Stimulated activated CD8-positive, alpha-beta memory T cell treated with anti-CD3 and anti-CD28 coated beads, Interleukin-7, amount 100 ng/mL, for 4 hours (primary cell): ENCODE results near the gene DCDC2.
"Not testable (repeated sequence)": the region's sequence is repeated elsewhere in the genome, so short reads cannot be mapped to it uniquely, and the experiment has no call there.

Source experiments
- DNase-seq, 2 donors: peaks; one replicate each; pipeline ENCODE4 v3.0.0-alpha.2; 2020; ENCODE audit warnings: low read depth in 2 of 2

DCDC2 gene

DNA sequence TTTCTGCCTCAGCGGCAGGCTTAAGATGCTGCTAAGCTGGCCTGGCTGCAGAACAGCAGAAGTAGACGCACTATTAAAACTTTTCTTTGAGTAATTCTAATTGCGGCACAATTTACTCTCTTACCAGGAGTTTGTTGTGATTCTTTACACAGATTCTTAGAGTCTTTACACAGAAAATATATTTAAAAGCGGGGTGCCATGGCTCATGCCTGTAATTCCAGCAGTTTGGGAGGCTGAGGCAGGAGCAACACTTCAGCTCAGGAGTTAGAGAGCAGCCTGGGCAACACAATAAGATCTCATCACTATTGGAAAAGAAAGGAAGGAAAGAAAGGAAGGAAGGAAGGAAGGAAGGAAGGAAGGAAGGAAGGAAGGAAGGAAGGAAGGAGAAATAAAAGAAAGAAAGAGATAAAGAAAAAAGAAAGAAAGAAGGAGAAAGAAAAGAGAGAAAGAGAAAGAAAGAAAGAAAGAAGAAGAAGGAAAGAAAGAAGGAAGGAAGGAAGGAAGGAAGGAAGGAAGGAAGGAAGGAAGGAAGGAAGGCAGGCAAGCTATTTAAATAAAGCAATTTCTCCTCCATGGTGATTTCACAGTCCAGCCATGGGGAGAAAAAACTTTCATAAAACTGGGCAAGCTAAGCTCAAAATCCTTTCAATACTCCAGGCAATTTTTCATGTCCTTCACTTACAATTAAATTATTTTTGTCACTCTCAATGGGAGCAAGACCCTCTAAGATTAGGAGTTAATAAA, 23.8 kb upstream of the DCDC2 start:
- no peak for DNase-seq

DNA sequence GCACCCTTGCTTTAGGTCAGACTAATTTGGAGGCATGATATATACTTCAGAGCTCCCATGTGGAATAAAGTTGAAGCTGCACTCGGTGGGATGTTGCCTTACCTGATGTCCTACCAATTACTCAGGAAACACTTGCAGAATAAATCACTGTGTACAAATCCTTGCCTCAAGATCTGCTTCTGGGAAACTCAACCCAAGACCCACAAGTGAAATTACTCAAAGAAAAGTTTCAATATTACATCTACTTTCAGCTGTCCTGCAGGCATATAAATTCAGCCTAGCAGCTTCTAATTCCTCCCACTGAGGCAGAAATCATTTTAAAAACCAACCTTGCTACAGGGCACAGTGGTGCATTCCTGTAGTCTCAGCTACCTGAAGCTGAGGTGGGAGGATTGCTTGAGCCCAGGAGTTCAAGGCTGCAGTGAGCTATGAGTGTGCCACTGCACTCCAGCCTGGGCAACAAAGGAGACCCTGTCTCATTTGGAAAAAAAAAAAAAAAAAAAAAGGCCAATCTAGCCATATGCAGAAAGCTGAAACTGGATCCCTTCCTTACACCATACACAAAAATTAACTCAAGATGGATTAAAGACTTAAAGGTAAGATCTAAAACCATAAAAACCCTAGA, 20.7 kb upstream of the DCDC2 start:
- no peak for DNase-seq

DNA sequence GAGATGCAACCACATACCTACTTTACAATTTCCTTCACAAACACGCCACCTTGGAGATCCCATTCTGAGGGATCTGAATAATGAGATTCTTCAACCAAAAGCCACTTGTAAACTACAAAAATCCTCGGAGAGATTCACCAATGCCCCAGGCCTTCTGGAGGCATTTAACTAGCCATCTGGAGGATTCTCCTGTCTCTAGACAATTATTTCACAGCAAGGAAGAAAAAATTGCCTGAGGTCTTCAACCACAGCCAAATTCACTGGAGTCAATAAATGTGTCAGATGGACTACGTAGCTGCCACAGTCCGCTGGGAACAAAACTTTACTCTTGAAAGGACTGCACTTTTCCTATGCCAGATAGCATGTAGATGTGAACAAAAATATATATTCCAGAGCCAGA, 19.0 kb upstream of the DCDC2 start:
- no peak for DNase-seq

DNA sequence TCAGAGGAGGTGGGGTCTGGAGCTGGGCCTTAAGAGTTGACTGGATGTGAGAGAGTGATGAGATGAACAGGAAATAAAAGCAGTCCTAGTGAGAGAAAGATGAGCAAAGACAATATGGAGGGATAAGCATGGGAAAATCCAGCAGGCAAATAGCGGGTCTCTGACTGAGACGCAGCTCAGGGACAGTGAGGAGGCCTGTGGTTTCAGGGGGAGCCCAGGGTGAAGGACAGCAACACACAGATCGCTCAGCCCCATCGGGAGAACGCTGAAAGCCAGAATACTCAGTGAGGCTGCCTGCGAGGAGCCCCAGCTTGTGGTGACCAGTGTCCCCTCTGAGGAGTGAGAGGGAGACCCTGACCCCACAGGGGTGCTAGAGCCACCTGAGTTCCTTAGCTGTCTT, 16.8 kb upstream of the DCDC2 start:
- DNase-seq = no peak

DNA sequence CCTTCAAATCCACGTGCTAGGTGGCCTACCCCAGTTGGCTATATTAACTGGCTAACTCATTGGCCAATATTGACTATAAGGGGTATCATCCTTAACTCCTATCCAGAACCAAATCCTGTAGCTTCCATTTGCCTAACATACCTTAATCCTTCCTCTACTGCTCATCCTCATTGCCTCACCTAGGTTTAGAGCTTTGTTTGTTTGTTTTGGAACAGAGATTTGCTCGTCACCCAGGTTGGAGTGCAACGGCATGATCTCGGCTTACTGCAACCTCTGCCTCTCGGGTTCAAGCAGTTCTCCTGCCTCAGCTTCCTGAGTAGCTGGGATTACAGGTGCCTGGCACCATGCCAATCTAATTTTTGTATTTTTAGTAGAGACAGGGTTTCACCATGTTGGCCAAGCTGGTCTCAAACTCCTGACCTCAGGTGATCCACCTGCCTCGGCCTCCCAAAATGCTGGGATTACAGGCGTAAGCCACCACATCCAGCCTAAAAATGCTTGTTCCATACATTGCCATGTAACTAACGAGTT, 7.3 kb upstream of the DCDC2 start:
- DNase-seq = not testable (repeated sequence)

DNA sequence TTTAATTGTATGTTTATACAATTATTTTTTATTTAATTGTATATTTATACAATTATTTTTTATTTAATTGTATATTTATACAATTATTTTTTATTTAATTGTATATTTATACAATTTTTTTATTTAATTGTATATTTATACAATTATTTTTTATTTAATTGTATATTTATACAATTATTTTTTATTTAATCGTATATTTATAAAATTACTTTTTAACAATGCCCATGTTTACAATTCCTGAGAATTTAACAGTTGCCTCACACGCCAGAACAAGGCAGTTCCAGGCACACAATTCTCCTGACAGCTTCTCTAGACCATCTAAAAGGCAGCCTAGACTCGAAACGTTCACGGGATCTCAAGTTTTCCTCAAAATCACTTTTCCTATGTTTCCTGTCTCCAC, 4.5 kb upstream of the DCDC2 start:
- DNase-seq = not testable (repeated sequence)

DNA sequence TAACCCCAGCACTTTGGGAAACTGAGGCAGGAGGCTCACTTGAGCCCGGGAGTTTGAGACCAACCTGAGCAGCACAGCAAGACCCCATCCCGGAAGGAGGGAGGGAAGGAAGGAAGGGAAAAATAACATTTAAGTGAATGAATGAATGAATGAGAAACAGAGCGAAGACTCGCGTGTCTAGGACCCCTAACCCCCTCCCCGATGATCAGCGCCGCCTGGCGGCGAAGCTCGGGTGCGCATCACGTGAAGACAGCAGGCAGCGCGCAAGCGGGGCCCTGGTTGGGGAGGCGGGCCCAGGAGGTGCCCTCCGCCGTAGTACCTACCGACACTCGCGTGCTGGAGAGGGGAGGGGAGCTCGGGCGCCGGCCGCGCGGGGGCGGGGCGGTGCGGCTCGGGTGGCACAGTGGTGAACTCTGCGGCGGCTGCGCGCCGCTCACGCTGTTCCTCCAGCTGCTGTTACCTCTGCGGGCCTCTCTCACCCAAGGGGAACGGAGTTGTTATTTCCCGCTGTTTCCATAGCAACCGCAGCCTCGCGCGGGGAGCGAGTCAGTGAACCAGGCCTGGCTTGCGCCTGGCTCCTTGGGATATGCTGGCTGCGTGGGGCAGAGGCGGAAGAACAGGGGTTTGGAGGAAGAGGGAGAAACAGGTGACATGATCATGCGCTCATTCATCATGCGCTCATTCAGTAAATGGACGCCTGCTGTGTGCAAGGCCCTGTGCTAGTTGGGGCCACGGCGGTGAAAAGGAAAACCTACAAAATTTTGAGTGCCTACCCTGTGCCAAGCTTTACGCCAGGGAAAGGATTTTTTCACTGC, 2.0 kb upstream of the DCDC2 start:
- DNase-seq = peak; percentile 61 to 66

DNA sequence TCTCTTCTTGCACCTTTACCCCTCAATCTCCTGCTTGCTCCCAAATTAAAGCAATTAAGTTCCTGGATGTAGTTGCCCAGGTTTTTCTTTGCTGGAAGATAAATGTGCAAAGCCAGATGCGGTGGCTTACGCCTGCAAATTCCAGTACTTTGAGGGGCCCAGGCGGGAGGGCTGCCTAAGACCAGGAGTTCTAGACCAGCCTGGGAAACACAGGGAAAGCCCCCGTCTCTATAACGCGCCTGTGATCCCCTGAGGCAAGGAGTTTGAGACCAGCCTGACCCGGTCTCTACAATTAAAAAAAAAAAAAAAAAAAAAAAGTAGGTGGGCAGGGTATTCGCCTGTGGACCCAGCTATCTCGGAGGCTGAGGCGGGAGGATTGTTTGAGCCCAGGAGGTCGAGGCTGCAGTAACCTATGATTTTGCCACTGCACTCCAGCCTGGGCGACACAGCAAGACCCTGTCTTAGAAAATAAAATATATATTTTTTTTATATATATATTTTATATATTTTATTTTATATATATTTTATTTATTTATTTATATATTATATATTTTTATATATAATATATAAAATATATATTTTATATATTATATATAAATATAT, 461 bp upstream of the DCDC2 start:
- DNase-seq = no peak

DNA sequence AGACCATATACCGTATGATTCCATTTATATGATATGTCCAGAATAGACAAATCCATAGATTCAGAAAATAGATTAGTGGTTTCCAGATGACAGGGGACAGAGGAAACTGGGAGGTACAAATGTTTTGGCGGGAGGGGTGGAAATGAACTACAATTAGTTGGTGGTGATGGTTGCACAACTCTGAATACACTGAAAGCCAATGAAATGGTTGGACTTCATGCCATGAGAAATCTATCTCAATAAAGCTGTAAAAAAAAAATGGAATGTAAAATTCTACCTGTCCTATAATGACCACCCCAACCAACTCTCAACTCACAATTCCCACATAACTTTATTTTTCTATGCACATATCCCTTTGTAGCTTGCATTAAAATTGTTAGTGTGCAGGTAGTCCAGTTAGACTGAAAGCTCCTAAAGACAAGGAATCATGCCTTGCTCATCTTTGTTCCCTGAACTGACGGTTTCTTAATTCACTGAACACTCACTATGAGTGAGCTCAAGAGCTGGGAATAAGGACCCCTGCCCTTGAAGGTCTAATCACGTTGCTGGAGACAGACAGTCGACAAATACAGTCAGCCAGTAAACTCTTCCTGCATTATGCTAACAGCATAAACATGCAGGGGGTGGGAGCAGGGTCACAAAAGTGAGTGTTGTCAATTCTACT, 1.4 kb downstream of the DCDC2 start:
- DNase-seq = no peak

DNA sequence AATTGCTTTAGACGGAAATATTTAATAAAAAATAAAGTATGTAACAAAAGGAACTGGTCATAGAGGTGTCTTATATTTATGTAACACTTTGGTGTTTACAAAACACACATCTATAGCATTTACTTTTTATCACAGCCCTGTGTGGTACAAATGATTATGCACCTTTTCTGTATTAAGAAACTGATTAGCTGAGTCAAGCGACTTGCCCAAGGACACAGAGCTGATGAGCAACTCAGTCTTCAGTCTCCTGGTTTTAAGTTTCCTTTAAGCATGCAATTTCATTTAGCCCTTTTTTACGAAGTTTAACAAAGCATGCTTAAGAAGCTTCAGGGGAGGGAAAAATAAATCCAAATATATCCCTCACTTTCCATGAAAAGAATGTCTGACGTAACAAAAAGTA, 2.5 kb downstream of the DCDC2 start:
- no peak for DNase-seq

DNA sequence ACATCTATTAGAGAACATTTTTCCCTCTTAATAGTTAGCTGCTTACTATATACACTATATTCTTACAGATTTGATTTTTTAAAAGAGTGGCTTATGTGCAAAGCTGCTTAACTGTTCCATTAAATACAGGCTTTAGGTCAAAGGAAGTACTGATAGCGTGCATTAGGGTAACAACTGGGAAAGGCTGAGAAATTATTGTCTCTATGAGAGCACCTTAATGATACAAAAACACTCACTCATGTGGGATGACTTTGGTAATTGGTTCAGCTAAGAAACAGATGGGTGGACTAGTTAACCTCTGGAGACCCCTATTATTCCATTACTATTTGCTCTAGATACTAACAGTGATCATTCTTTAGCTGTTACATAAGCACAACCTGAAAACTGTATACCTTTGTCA, 4.0 kb downstream of the DCDC2 start:
- no peak for DNase-seq

DNA sequence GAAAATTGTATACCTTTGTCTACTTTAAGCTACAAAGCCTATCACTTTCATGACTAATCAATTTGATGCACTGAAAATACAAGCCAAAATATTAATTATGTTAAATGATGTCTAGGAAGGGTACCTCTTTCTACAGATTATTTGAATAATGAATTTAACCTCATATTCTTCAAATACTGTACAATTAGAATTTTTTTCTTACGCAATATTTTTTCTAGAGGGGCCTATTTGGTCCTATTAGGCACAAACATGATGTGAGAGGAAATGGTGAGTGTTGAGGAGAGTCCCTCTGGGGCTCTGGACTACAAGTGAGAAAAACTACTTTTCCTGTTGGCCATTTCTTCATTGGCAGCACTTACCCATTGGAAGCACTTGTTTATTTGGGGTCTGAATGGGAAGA, 5.4 kb downstream of the DCDC2 start:
- DNase-seq = no peak

DNA sequence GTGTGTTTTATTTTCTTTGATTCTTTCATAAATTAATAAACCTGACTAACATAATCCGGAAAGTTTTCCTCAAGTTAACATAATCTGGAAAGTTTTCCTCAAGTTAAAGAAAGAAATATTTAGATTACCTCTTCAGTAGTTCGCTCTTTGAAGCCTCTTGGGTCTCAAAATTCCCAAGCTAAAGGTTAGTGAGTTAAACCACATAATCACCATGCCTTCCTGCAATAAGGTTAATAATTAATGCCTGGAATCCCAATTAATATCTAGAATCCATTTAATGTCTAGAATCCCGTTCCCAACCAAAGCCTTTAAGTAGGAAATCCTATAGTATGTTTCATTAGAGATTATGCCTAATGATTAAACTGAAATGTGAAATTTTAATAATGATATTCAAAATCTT, 12.9 kb downstream of the DCDC2 start:
- DNase-seq = no peak

DNA sequence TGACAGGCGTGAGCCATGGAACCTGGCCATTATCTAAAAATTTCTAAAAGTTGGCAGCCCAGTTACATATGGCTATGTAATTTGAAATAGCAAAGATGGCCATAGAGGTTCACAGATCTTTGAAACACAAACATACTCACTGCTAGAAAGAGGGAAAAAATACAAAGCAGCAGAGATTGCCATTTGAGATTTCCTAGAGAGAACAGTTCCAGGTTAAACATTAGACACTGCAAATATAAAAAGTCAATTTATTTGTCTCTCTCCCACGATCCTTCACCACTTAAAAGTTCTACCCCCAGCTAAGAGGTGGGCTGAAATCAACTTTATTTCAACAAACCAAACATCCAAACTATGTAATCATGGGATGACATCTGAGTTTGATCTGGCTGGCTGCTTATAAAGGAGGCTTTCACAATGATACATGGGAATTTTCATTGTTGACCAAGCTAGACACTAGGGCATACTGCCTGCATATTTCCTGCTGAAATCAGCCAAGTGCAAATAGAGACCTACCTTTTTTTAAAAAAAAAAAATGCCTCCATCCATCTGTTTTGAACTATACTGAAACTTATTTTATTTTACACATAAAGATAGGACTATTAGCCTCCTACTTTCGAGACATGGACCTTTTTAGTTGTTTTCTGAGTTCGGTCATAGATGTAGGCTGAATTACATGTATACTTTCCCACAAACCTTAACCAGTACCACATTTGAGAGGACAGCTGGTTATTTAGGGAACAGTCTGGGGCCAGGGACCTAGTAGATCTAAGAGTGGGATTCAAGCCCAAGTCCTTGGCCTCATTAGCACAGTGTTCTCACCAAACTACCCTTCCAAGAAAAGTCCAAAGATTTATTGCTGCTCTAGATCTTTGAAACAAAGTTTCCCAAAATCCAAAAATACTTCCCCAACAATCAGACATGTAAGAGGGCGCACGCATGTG, 16.6 kb downstream of the DCDC2 start:
- DNase-seq = no peak

DNA sequence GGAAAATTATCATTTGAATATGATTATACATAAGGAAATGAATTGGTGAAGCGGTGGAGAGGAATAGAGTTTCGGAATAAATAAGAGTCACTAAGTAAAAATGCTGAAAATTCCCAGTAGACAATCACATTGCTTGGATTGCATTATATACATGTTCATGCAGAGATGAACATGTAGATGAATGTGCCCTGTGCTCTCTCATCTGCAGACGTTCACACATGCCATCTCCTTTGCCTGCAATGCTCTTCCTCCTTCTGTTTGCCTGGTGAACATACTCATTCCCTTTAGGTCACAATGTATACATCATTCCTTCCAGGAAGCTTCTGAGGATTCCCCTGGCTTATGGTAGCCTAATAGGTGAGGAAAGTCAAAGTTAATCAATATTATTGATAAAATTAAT, 17.9 kb downstream of the DCDC2 start:
- no peak for DNase-seq

DNA sequence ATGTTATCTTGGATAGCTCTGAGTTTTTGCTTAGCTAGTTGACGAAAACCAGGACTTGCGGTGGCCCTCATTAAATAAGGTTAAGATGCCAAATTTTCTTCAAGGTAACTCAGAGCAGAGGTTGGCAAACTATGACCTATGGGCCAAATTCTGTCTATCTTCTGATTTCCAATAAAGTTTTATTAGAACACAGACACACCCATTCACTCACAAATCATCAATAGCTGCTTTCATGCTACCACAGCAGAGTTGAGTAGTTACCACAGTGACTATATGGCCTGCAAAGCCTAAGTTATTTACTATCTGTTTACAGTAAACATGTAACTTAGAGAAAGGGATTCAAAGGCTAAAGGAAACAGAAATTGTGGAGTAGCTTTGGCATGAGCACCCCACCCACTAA, 23.6 kb downstream of the DCDC2 start:
- DNase-seq = no peak

DNA sequence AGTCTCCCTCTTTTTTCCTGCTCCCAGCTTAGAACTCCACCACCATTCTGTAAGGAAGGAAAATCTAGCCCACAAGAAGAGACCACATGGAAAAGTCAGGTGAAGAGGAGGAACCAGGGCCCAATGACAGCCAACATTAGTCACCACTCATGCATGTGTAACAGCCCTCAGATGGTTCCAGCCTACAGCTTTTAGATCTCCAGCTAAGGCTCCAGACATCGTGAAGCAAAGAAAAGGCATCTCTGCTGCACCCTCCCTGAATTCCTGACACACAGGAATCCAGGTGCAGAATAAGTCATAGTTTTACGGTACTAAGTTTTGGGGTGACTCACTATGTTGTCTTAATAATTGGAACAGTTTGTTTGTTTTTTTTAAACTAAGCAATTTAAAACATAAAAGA, 25.5 kb downstream of the DCDC2 start:
- no peak for DNase-seq

DNA sequence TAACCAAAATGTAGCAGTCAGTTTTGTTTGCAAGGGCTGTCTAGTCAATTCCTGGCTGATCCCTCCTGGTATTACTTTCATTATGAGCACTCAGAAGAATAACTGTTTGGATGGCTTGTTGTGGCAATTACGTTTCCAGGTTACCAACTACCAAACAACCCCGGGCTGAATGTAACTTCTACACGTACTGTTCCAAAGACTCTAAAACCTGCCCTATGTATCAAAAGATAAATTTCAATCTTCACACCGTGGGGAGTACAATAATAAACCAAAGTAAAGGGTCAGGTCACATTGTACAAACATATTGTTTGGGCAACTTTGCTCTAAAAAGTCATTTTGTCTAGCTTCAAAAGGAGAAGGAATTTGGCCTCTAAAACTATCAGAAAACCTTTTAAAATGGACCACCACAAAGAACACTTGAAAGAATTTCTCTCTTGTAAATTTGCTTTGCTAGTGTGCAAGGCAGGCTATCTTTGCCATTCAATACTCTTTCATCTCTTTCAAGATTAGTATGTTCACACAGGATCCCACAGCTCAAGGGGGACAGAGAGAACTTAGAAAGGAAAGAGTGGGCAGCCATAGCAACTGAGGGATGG, 27.6 kb downstream of the DCDC2 start:
- DNase-seq = no peak

DNA sequence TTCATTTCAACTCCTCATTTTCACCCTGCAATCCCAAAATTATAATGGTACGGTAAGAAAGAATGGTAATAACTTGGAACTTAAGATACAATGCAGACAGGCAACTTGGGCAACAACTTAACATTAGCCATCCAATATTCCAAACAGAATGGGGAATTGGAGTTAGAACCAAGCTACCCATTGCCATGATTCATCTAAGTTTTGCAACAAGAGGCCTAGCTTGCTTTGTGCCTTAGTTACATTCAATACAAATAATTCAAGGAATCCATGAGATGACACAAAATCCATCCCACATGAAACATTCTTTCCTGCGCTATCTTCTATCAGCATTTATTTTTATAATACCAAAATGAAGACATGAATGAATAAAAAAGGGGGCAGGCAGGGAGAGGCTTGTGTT, 28.4 kb downstream of the DCDC2 start:
- DNase-seq = no peak

DNA sequence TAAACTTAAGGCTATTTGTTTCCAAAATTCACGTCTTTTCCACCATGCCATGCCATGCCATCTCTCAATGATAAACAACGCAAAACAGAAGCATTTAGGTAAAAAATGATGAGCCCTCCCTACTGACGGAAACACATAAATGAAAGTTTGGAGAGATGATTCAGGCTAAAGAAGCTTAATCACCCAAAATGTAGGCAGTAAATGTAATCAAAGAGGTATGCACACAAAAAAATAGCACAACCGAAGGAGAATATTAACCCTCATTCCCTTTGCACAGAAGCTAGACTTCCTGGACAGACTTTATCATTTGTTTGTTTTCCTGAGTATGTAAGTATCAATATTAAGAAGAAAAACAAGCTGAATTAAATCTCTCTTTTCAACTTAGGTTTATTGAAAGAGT, 28.8 kb downstream of the DCDC2 start:
- DNase-seq = no peak
